GM19467 (cell line): ENCODE results near the gene CLCN1.

Experiments
- ATAC-seq: cut with Tn5 transposase; IDR thresholded peaks from one replicate; pipeline ENCODE4 v1.9.1; 2021; ENCODE audit warnings: mild to moderate bottlenecking, moderate library complexity; ENCODE audit not compliant: unreplicated experiment

Gene CLCN1

GRCh38 chr7:143362131-143363015 is 46.5 kb downstream of the CLCN1 start, which contains the start of gene FAM131B:
FAM131B (minus strand) TSS chr7:143362713; CDS start chr7:143362603, 110 bp downstream.
- ATAC-seq = no peak

GRCh38 chr7:143363016-143363937 is 47.4 kb downstream of the CLCN1 start:
- ATAC-seq = no peak

- ATAC-seq = no peak
These were observed 52.1 kb downstream of the CLCN1 start for GRCh38 chr7:143367972-143368371.

GRCh38 chr7:143368387-143368786 is 52.5 kb downstream of the CLCN1 start:
- no peak for ATAC-seq

GRCh38 chr7:143369678-143370651 is 54.1 kb downstream of the CLCN1 start:
- ATAC-seq = no peak

- ATAC-seq = no peak
These were observed 56.2 kb downstream of the CLCN1 start for GRCh38 chr7:143372070-143372469.

- no peak for ATAC-seq
These were observed 57.4 kb downstream of the CLCN1 start for GRCh38 chr7:143373255-143373794.

- ATAC-seq = no peak
These were observed 58.6 kb downstream of the CLCN1 start for GRCh38 chr7:143374561-143374960.

- no peak for ATAC-seq
These were observed 59.6 kb downstream of the CLCN1 start for GRCh38 chr7:143375298-143376034.

- ATAC-seq = no peak
These were observed 60.5 kb downstream of the CLCN1 start for GRCh38 chr7:143376396-143376795.

GRCh38 chr7:143379611-143380259 is 63.8 kb downstream of the CLCN1 start:
- ATAC-seq = no peak

GRCh38 chr7:143380260-143380645 is 64.3 kb downstream of the CLCN1 start:
- ATAC-seq = peak; percentile 56

- ATAC-seq = peak; percentile 76
These were observed 64.9 kb downstream of the CLCN1 start, which contains the start of gene ZYX for GRCh38 chr7:143380646-143381426. ZYX (plus strand) TSS chr7:143381345; CDS start chr7:143381572, 227 bp downstream.

- ATAC-seq = peak; percentile 20
These were observed 65.7 kb downstream of the CLCN1 start for GRCh38 chr7:143381427-143382125.

GRCh38 chr7:143382126-143382790 is 66.3 kb downstream of the CLCN1 start:
- ATAC-seq = no peak

- ATAC-seq = no peak
These were observed 67.1 kb downstream of the CLCN1 start for GRCh38 chr7:143382791-143383641.
